ENCODE data around the gene PLXNA4.
"Not testable (repeated sequence)": the region's sequence is repeated elsewhere in the genome, so short reads cannot be mapped to it uniquely, and the experiment has no call there.

Gene PLXNA4

GRCh38 chr7:132410385-132410784, 165.9 kb downstream of the PLXNA4 start:
- FAIRE-seq: no peak

- no peak for FAIRE-seq
These were observed 168.5 kb downstream of the PLXNA4 start for GRCh38 chr7:132407764-132408163.

GRCh38 chr7:132406039-132406438, 170.2 kb downstream of the PLXNA4 start:
- FAIRE-seq: no peak

- no peak for FAIRE-seq
These were observed 172.0 kb downstream of the PLXNA4 start for GRCh38 chr7:132404261-132404660.

- FAIRE-seq: no peak
These were observed 172.7 kb downstream of the PLXNA4 start for GRCh38 chr7:132403465-132404110.

- FAIRE-seq: no peak
These were observed 173.5 kb downstream of the PLXNA4 start for GRCh38 chr7:132402751-132403245.

- no peak for FAIRE-seq
These were observed 174.2 kb downstream of the PLXNA4 start for GRCh38 chr7:132402096-132402495.

- no peak for FAIRE-seq
These were observed 175.6 kb downstream of the PLXNA4 start for GRCh38 chr7:132400561-132401142.

GRCh38 chr7:132399367-132399766, 176.9 kb downstream of the PLXNA4 start:
- no peak for FAIRE-seq

- no peak for FAIRE-seq
These were observed 177.9 kb downstream of the PLXNA4 start for GRCh38 chr7:132398253-132398925.

- no peak for FAIRE-seq
These were observed 179.2 kb downstream of the PLXNA4 start for GRCh38 chr7:132397070-132397469.

- FAIRE-seq: no peak
These were observed 180.9 kb downstream of the PLXNA4 start for GRCh38 chr7:132395361-132395760.

- no peak for FAIRE-seq
These were observed 181.7 kb downstream of the PLXNA4 start for GRCh38 chr7:132394283-132395198.

- no peak for FAIRE-seq
These were observed 182.4 kb downstream of the PLXNA4 start for GRCh38 chr7:132393789-132394261.

- no peak for FAIRE-seq
These were observed 183.6 kb downstream of the PLXNA4 start for GRCh38 chr7:132392713-132393112.

- FAIRE-seq: no peak
These were observed 185.6 kb downstream of the PLXNA4 start for GRCh38 chr7:132390705-132391104.

GRCh38 chr7:132390049-132390448, 186.2 kb downstream of the PLXNA4 start:
- FAIRE-seq: not testable (repeated sequence)

- FAIRE-seq: no peak
These were observed 187.6 kb downstream of the PLXNA4 start for GRCh38 chr7:132388688-132389087.

- FAIRE-seq: no peak
These were observed 188.7 kb downstream of the PLXNA4 start for GRCh38 chr7:132387596-132387995.

- no peak for FAIRE-seq
These were observed 190.0 kb downstream of the PLXNA4 start for GRCh38 chr7:132386201-132386681.

GRCh38 chr7:132383962-132384361, 192.3 kb downstream of the PLXNA4 start:
- no peak for FAIRE-seq

GRCh38 chr7:132381742-132382472, 194.4 kb downstream of the PLXNA4 start:
- FAIRE-seq: no peak
